ENCODE measurements around the gene DAW1.
"Not testable (repeated sequence)": the region's sequence is repeated elsewhere in the genome, so short reads cannot be mapped to it uniquely, and the experiment has no call there.

DAW1 gene

DNA sequence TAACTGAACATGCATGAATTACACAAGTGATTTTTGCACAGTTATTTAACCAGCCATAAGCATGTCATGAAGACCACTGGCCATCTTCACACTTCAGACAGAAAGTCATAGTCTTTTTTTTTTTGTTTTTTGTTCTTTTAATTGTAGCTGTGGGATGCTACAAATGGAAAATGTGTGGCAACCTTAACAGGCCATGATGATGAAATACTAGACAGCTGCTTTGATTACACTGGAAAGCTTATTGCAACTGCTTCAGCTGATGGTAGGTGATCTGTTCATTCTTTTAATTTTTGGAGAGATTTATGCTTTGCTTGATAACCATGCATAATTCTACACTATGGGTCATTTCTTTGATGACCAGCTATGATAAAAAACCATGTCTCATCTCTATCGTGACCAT, 35.6 kb downstream of the DAW1 start:
- Histone ChIP-seq H3K9me3 (ENCODE audit: control insufficient read depth in 1 of 2, low read length in 2 of 2) (no peaks in the 10 kb centered on the region), H3K36me3 (ENCODE audit: control insufficient read depth in 1 of 2, insufficient read depth in 2 of 2, low read length in 2 of 2) (no peaks in the 10 kb centered on the region)

DNA sequence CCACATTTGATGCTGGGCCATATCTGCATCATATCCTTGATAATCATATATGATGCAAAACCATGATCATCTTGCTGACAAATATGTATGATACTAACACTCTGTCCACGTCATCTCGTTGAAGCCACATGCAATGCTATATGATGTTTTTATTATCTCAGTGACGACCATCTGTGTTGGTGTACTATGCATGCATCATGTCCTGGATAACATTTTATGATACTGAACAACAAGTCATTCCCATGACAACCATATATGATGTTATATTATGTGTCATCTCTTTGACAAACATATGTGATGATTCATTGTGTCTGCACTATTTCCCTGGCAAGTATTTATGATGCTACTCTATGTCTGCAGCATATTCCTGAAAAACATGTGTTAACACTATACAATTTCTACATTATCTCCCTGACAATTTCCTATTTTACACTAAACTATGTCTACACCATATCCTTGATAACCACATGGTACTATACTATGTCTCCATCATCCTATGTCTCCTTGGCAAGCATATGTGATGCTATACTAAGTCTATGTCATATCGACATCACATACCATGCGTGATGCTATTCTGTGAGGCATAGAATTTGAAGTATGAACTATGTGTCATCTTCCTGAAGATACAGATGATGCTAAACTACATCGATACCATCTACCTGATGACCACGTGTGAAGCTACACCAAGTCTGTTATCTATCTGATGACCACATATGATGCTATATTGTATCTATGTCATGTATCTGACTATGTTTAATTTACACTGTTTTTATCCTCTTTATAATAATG, 37.0 kb downstream of the DAW1 start:
- no peaks in the 10 kb centered on the region for H3K9me3 ChIP-seq (ENCODE audit: control insufficient read depth in 1 of 2, low read length in 2 of 2)
- H3K4me3 ChIP-seq (ENCODE audit: low read depth in 1 of 2, low read length in 2 of 2) = no peak overlapping the region
- H3K36me3 ChIP-seq (ENCODE audit: control insufficient read depth in 1 of 2, insufficient read depth in 2 of 2, low read length in 2 of 2) = no peaks in the 10 kb centered on the region
- no peaks in the 10 kb centered on the region for H3K4me1 ChIP-seq (ENCODE audit: control insufficient read depth in 1 of 2, insufficient read depth in 2 of 2, low read length in 2 of 2)
- no peak overlapping the region for H3K27ac ChIP-seq (ENCODE audit: low read depth, low read length)
- no peak overlapping the region for H3K9ac ChIP-seq (ENCODE audit: low read depth in 1 of 2, low read length in 2 of 2)
- no peaks in the 10 kb centered on the region for H3K27me3 ChIP-seq (ENCODE audit: control insufficient read depth in 1 of 2, insufficient read depth in 2 of 2, low read length in 2 of 2)

More for the DNA sequence above, 35.6 kb downstream of the DAW1 start:
- Histone ChIP-seq H3K27ac (ENCODE audit: low read depth, low read length) (no peak overlapping the region), H3K4me3 (ENCODE audit: low read depth in 1 of 2, low read length in 2 of 2) (no peak overlapping the region), H3K9ac (ENCODE audit: low read depth in 1 of 2, low read length in 2 of 2) (no peak overlapping the region), H3K4me1 (ENCODE audit: control insufficient read depth in 1 of 2, insufficient read depth in 2 of 2, low read length in 2 of 2) (no peaks in the 10 kb centered on the region), H3K27me3 (ENCODE audit: control insufficient read depth in 1 of 2, insufficient read depth in 2 of 2, low read length in 2 of 2) (peaks cover 0 to 7% of the 10 kb centered on the region in 2 donors)

DNA sequence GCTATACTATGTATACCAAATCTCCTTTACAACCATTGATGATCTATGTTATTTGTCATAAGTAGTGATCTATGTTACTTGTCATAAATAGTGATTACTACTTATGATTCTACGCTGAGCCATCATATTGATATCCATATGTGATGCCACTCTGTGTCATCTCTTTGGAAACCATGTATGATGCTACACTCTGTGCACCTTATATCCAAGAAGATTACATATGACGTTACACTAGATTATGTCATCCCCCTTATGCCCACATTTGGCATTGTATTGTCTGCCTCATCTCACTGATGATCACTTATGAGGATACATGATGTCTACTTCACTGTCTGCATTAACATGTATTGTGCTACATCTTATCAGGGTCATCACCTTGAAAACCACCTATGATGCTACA, 42.9 kb downstream of the DAW1 start:
- Histone ChIP-seq H3K4me1 (ENCODE audit: control insufficient read depth in 1 of 2, insufficient read depth in 2 of 2, low read length in 2 of 2) (no peaks in the 10 kb centered on the region), H3K9me3 (ENCODE audit: control insufficient read depth in 1 of 2, low read length in 2 of 2) (no peaks in the 10 kb centered on the region), H3K4me3 (ENCODE audit: low read depth in 1 of 2, low read length in 2 of 2) (no peak overlapping the region), H3K36me3 (ENCODE audit: control insufficient read depth in 1 of 2, insufficient read depth in 2 of 2, low read length in 2 of 2) (no peaks in the 10 kb centered on the region), H3K9ac (ENCODE audit: low read depth in 1 of 2, low read length in 2 of 2) (no peak overlapping the region), H3K27ac (ENCODE audit: low read depth, low read length) (no peak overlapping the region), H3K27me3 (ENCODE audit: control insufficient read depth in 1 of 2, insufficient read depth in 2 of 2, low read length in 2 of 2) (no peaks in the 10 kb centered on the region)

DNA sequence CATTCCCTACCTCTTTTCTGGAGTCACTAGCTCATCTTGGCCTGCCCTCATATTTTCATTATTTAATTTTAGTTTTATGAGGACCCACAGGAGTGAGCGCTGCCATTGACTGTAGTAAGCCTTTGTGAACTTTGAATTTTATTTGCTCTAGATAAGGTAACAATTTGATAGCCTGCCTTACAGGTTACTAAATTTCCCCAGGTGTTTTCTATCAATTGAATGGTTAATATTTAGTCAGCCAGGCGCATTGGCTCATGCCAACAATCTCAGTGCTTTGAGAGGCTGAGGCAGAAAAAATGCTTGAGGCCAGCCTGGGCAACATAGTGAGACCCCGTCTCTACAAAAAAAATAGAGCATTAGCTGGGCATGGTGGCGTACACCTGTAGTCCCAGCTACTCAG, 50.2 kb downstream of the DAW1 start:
- Histone ChIP-seq H3K4me3 (ENCODE audit: low read depth in 1 of 2, low read length in 2 of 2) (no peak overlapping the region), H3K9me3 (ENCODE audit: control insufficient read depth in 1 of 2, low read length in 2 of 2) (no peaks in the 10 kb centered on the region), H3K27me3 (ENCODE audit: control insufficient read depth in 1 of 2, insufficient read depth in 2 of 2, low read length in 2 of 2) (peaks cover 0 to 3% of the 10 kb centered on the region in 2 donors), H3K27ac (ENCODE audit: low read depth, low read length) (no peak overlapping the region), H3K9ac (ENCODE audit: low read depth in 1 of 2, low read length in 2 of 2) (no peak overlapping the region), H3K36me3 (ENCODE audit: control insufficient read depth in 1 of 2, insufficient read depth in 2 of 2, low read length in 2 of 2) (no peaks in the 10 kb centered on the region), H3K4me1 (ENCODE audit: control insufficient read depth in 1 of 2, insufficient read depth in 2 of 2, low read length in 2 of 2) (peaks cover 0 to 11% of the 10 kb centered on the region in 2 donors)

DNA sequence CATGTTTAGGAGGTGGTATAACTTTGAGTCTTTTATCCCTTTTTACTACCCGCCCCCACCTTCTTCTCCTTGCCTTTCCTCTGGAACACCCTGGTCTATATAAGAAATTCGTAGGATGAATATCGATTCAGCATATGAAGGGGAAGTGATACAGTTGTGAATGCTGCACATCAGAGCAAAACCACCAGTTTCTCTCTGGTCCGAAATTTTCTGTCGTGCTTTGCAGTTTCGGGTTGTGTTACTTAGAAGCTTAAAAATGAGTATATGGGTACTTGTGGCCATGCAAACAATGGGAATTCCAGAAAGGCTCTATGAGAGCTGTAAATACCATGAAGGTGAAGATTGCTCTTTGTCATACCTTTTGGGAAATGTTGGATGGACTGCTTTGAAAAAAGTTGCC, 60.6 kb downstream of the DAW1 start:
- no peak overlapping the region for H3K4me3 ChIP-seq (ENCODE audit: low read depth in 1 of 2, low read length in 2 of 2)
- no peaks in the 10 kb centered on the region for H3K4me1 ChIP-seq (ENCODE audit: control insufficient read depth in 1 of 2, insufficient read depth in 2 of 2, low read length in 2 of 2)
- no peak overlapping the region for H3K9ac ChIP-seq (ENCODE audit: low read depth in 1 of 2, low read length in 2 of 2)
- H3K36me3 ChIP-seq (ENCODE audit: control insufficient read depth in 1 of 2, insufficient read depth in 2 of 2, low read length in 2 of 2) = no peaks in the 10 kb centered on the region
- no peaks in the 10 kb centered on the region for H3K27me3 ChIP-seq (ENCODE audit: control insufficient read depth in 1 of 2, insufficient read depth in 2 of 2, low read length in 2 of 2)
- H3K27ac ChIP-seq (ENCODE audit: low read depth, low read length) = no peak overlapping the region
- H3K9me3 ChIP-seq (ENCODE audit: control insufficient read depth in 1 of 2, low read length in 2 of 2) = peaks cover 0 to 13% of the 10 kb centered on the region in 2 donors

DNA sequence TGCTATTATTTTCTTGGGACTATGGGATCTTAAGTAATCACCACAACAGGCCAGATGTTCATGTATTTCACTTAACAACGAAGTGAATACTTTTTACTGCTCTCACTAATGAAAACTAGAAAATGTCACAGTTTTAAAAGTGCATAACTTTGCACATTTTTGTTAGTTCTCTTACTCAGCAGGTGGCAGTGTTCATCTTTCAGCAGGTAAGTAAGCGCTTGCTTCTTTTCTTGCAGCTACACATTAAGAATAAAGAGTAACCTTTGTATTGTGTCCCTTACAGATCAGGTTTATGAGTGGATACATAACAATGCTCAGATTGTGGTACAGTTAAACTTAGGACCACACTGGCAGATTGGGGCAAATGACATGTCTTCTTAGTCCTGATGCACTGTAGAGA, 61.0 kb downstream of the DAW1 start:
- Histone ChIP-seq H3K27me3 (ENCODE audit: control insufficient read depth in 1 of 2, insufficient read depth in 2 of 2, low read length in 2 of 2) (no peaks in the 10 kb centered on the region), H3K9me3 (ENCODE audit: control insufficient read depth in 1 of 2, low read length in 2 of 2) (peaks cover 0 to 10% of the 10 kb centered on the region in 2 donors), H3K9ac (ENCODE audit: low read depth in 1 of 2, low read length in 2 of 2) (no peak overlapping the region), H3K36me3 (ENCODE audit: control insufficient read depth in 1 of 2, insufficient read depth in 2 of 2, low read length in 2 of 2) (no peaks in the 10 kb centered on the region), H3K4me1 (ENCODE audit: control insufficient read depth in 1 of 2, insufficient read depth in 2 of 2, low read length in 2 of 2) (no peaks in the 10 kb centered on the region), H3K4me3 (ENCODE audit: low read depth in 1 of 2, low read length in 2 of 2) (no peak overlapping the region), H3K27ac (ENCODE audit: low read depth, low read length) (no peak overlapping the region)

DNA sequence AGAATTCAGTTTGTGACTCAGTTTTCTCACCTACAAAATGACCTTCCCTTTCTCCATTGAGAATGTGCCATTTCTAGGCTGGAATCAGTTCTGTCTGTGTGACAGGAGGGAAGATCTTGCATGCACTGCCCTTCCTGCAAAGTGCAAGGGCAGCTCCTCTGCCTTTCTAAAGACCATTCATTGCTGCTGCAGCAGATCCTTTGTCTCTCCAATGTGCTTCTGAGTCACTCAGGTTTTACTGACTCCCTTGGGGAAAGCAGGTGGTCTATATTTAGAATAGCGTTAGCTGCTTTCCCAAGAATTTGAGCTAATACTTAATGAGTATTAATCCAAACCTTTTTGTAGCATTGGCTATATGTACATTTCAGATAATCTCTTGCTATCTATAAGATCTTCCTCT, 62.5 kb downstream of the DAW1 start:
- no peaks in the 10 kb centered on the region for H3K4me1 ChIP-seq (ENCODE audit: control insufficient read depth in 1 of 2, insufficient read depth in 2 of 2, low read length in 2 of 2)
- no peaks in the 10 kb centered on the region for H3K27me3 ChIP-seq (ENCODE audit: control insufficient read depth in 1 of 2, insufficient read depth in 2 of 2, low read length in 2 of 2)
- H3K9ac ChIP-seq (ENCODE audit: low read depth in 1 of 2, low read length in 2 of 2) = no peak overlapping the region
- H3K9me3 ChIP-seq (ENCODE audit: control insufficient read depth in 1 of 2, low read length in 2 of 2) = no peaks in the 10 kb centered on the region
- H3K27ac ChIP-seq (ENCODE audit: low read depth, low read length) = no peak overlapping the region
- H3K36me3 ChIP-seq (ENCODE audit: control insufficient read depth in 1 of 2, insufficient read depth in 2 of 2, low read length in 2 of 2) = no peaks in the 10 kb centered on the region
- H3K4me3 ChIP-seq (ENCODE audit: low read depth in 1 of 2, low read length in 2 of 2) = no peak overlapping the region

DNA sequence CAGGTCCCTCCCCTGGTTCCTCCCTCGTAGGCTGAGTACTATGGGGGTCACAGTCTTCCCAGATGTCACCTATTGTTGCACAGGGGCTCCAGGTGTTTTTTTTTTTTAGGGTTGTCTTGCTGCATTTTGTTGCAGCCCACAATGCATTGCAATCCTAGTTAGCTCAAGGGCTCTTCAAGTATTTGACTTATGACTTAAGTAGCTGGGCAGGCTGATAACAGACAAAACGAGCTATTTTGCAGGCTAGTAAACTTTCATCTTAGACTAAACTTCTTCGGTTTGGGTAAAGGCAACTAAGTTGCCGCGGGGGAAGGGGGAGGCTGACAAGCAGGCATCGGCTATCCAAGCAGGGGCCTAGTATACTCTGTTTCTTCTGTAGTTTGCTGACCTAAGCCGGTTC, 64.8 kb downstream of the DAW1 start:
- not testable (repeated sequence) for H3K4me3 ChIP-seq (ENCODE audit: low read depth in 1 of 2, low read length in 2 of 2); H3K9me3 ChIP-seq (ENCODE audit: control insufficient read depth in 1 of 2, low read length in 2 of 2); H3K4me1 ChIP-seq (ENCODE audit: control insufficient read depth in 1 of 2, insufficient read depth in 2 of 2, low read length in 2 of 2); H3K9ac ChIP-seq (ENCODE audit: low read depth in 1 of 2, low read length in 2 of 2); H3K36me3 ChIP-seq (ENCODE audit: control insufficient read depth in 1 of 2, insufficient read depth in 2 of 2, low read length in 2 of 2); H3K27me3 ChIP-seq (ENCODE audit: control insufficient read depth in 1 of 2, insufficient read depth in 2 of 2, low read length in 2 of 2); H3K27ac ChIP-seq (ENCODE audit: low read depth, low read length)

DNA sequence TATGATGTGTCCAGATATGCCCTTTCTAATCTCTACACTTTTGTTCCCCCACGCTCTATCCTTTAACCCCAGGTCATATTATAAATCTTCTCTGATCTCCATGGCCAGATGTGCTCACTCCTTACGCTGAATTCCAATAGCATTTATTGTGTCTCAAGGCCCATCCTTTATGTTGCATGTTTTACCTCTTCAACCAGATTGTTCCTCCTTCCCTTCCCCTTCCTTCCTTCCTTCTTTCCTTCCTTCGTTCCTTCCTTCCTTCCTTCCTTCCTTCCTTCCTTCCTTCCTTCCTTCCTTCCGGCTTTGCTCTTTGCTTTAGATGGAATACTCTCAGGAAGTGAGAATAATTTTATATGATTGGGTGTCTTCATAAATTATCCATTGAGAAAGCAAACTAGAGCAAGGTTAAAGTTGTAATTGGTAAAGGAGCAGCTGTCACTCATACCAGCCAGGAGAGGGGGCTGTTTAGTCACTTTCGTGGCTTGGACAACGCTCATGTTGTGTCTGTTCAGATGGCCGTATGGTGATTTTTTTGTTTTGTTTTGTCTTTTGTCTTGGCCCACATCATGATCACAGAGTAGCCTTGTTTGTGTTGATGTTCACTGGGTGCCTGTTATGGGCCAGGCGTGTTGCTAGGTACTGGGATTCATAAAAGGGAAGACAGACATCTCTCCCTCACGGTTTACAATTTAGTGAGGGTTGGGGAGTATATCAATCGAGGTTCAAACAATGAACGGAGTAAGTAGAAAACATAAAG, 68.0 kb downstream of the DAW1 start:
- Histone ChIP-seq H3K27ac (ENCODE audit: low read depth, low read length) (no peak overlapping the region), H3K4me1 (ENCODE audit: control insufficient read depth in 1 of 2, insufficient read depth in 2 of 2, low read length in 2 of 2) (no peaks in the 10 kb centered on the region), H3K36me3 (ENCODE audit: control insufficient read depth in 1 of 2, insufficient read depth in 2 of 2, low read length in 2 of 2) (no peaks in the 10 kb centered on the region), H3K9me3 (ENCODE audit: control insufficient read depth in 1 of 2, low read length in 2 of 2) (no peaks in the 10 kb centered on the region), H3K27me3 (ENCODE audit: control insufficient read depth in 1 of 2, insufficient read depth in 2 of 2, low read length in 2 of 2) (no peaks in the 10 kb centered on the region), H3K4me3 (ENCODE audit: low read depth in 1 of 2, low read length in 2 of 2) (no peak overlapping the region), H3K9ac (ENCODE audit: low read depth in 1 of 2, low read length in 2 of 2) (no peak overlapping the region)

DNA sequence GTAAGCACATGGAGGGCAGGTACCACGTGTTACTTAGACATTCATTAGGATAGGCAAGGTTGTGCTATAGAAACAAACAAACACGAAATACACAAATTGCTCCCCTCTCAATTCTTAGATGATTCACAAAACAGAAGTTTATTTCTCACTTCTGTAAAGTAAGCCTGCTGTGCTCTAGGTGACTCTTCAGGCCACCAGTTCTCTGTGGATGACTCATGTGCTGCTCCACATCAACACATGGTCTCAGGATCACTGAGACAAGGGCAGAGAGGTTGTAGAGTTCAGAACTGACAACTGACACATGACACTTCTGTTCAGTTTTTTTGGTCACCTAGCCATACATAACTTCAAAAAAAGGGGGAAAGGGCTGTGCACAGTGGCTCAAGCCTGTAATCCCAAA, 70.6 kb downstream of the DAW1 start:
- Histone ChIP-seq H3K9ac (ENCODE audit: low read depth in 1 of 2, low read length in 2 of 2) (no peak overlapping the region), H3K4me3 (ENCODE audit: low read depth in 1 of 2, low read length in 2 of 2) (no peak overlapping the region), H3K27ac (ENCODE audit: low read depth, low read length) (no peak overlapping the region), H3K27me3 (ENCODE audit: control insufficient read depth in 1 of 2, insufficient read depth in 2 of 2, low read length in 2 of 2) (no peaks in the 10 kb centered on the region), H3K9me3 (ENCODE audit: control insufficient read depth in 1 of 2, low read length in 2 of 2) (no peaks in the 10 kb centered on the region), H3K36me3 (ENCODE audit: control insufficient read depth in 1 of 2, insufficient read depth in 2 of 2, low read length in 2 of 2) (no peaks in the 10 kb centered on the region), H3K4me1 (ENCODE audit: control insufficient read depth in 1 of 2, insufficient read depth in 2 of 2, low read length in 2 of 2) (no peaks in the 10 kb centered on the region)
